K562 (cell line): ENCODE measurements around the gene ATG13. TPM values are rescaled to one million over a fixed set of nuclear protein-coding genes. Genes with fewer than 3 reads are reported as not detected.

ENCODE experiments used
- ATAC-seq: fragments of 200-7000 bp; cut with Tn5 transposase; 3 replicates; pipeline ENCODE4 v1.9.1; 2020; ENCODE audit warnings: moderate library complexity
- BruUV-seq: library from RNA; stranded (reverse); fragments of 400-500 nt; replicated peaks from 2 replicates; lab custom pipeline; 2021; lab: Mats Ljungman, UMichigan
- CTCF ChIA-PET: fragments of 300-600 bp; formaldehyde crosslinking; extraction: SDS; loops from one replicate; lab custom pipeline; 2021; ENCODE audit warnings: low intra/inter-chr PET ratio; lab: Yijun Ruan, JAX
- POLR2A ChIA-PET: fragments of 300-600, 350-650 bp; sonication (Branson Sonifier 250); formaldehyde crosslinking; extraction: SDS; loops from one replicate; lab custom pipeline; 2021; ENCODE audit warnings: antibody characterized with exemption, inconsistent platforms; lab: Yijun Ruan, JAX
- DNase-seq, 4 experiments: peaks; one replicate each; pipeline versions ENCODE4 v3.0.0 to v3.0.0-alpha.2; 2011 to 2018; ENCODE audit warnings: low spot score in 3 of 4, mixed read lengths in 3 of 4; ENCODE audit errors: extremely low read depth in 1 of 4
- FAIRE-seq: peaks from 2 replicates; lab custom pipeline; 2011; peaks lifted over from hg19 to GRCh38; lab: Jason Lieb, UNC
- H2AFZ ChIP-seq: 2 replicates; pipeline ENCODE4 v1.6.0; 2011; ENCODE audit warnings: low read depth, low read length, control low read depth, inconsistent platforms
- H3K27ac ChIP-seq: fragments of 200-600 bp; 3 replicates; pipeline ENCODE4 v1.8.0; 2011; ENCODE audit warnings: low read depth, mild to moderate bottlenecking, control low read depth, inconsistent platforms, low read length, moderate library complexity, mixed read lengths; ENCODE audit errors: extremely low read depth
- H3K27me3 ChIP-seq, 2 experiments: fragments of 300-600 bp in 1 of 2; 2 replicates in 1 of 2; 3 replicates in 1 of 2; pipeline versions ENCODE4 v1.6.0 to v1.8.0; 2011; ENCODE audit warnings: inconsistent platforms in 2 of 2, low read length in 2 of 2, mild to moderate bottlenecking in 1 of 2, mixed read lengths in 1 of 2, moderate library complexity in 1 of 2; ENCODE audit not compliant: control insufficient read depth in 2 of 2, insufficient read depth in 2 of 2
- H3K36me3 ChIP-seq: fragments of 300-600 bp; 3 replicates; pipeline ENCODE4 v1.8.0; 2011; ENCODE audit warnings: mild to moderate bottlenecking, low read length, inconsistent platforms; ENCODE audit not compliant: control insufficient read depth, insufficient read depth
- H3K4me1 ChIP-seq, 2 experiments: fragments of 200-600 bp in 1 of 2; replicated peaks in 1 of 2; 2 replicates in 1 of 2; 3 replicates in 1 of 2; pipeline versions ENCODE4 v1.5.1 to v1.8.0; 2011; ENCODE audit warnings: inconsistent platforms in 2 of 2, low read length in 2 of 2, mild to moderate bottlenecking in 1 of 2, mixed read lengths in 1 of 2, moderate library complexity in 1 of 2; ENCODE audit not compliant: control insufficient read depth in 2 of 2, insufficient read depth in 2 of 2
- H3K4me2 ChIP-seq: 2 replicates; pipeline ENCODE4 v1.6.1; 2011; ENCODE audit warnings: low read length, control low read depth, inconsistent platforms, mixed read lengths; ENCODE audit not compliant: insufficient read depth
- H3K4me3 ChIP-seq: fragments of 200-600 bp; sonication (generic), shearing (Covaris generic); 2 replicates; pipeline ENCODE4 v1.5.1; 2016; ENCODE audit warnings: control low read depth, inconsistent platforms
- H3K79me2 ChIP-seq: fragments of 200-600 bp; 3 replicates; pipeline ENCODE4 v1.8.0; 2011; ENCODE audit warnings: low read length, inconsistent platforms; ENCODE audit not compliant: control insufficient read depth, insufficient read depth
- H3K9ac ChIP-seq, 2 experiments: 2 replicates each; pipeline versions ENCODE4 v1.6.0 to v1.6.1; 2011; ENCODE audit warnings: low read depth in 2 of 2, low read length in 2 of 2, control low read depth in 1 of 2, inconsistent platforms in 1 of 2, mild to moderate bottlenecking in 1 of 2, mixed read lengths in 1 of 2; ENCODE audit not compliant: insufficient read depth in 1 of 2
- H3K9me1 ChIP-seq: one replicate; pipeline ENCODE4 v1.6.0; 2011; ENCODE audit warnings: inconsistent platforms, mild to moderate bottlenecking, low read length, moderate library complexity; ENCODE audit not compliant: control insufficient read depth, insufficient read depth
- H3K9me3 ChIP-seq: replicated peaks from 2 replicates; pipeline ENCODE4 v1.5.1; 2011; ENCODE audit warnings: low read depth, low read length, inconsistent platforms; ENCODE audit not compliant: control insufficient read depth, insufficient read depth
- H4K20me1 ChIP-seq: replicated peaks from 2 replicates; pipeline ENCODE4 v1.6.1; 2011; ENCODE audit warnings: low read length, inconsistent platforms, mixed read lengths; ENCODE audit not compliant: control insufficient read depth, insufficient read depth
- ARID3A ChIP-seq: IDR thresholded peaks from 2 replicates; pipeline ENCODE4 v1.6.1; 2012; ENCODE audit warnings: low read depth, low read length, improper control_type of control experiment, borderline replicate concordance
- ATF1 ChIP-seq, 2 experiments: fragments of 450-650 bp in 1 of 2; IDR thresholded peaks; 2 replicates each; pipeline ENCODE4 v1.6.1; 2016; ENCODE audit warnings: missing compliant biosample characterization in 1 of 2, missing genetic modification characterization in 1 of 2
- GTF2A2 ChIP-seq: IDR thresholded peaks from 2 replicates; pipeline ENCODE4 v1.6.1; 2016; ENCODE audit warnings: mild to moderate bottlenecking, missing genetic modification characterization, missing compliant biosample characterization
- GTF3C2 ChIP-seq: IDR thresholded peaks from 3 replicates; pipeline ENCODE4 v1.6.1; 2011; ENCODE audit warnings: borderline replicate concordance, mild to moderate bottlenecking, moderate library complexity; ENCODE audit not compliant: insufficient read length; ENCODE audit errors: extremely low read depth
- KLF1 ChIP-seq: fragments of 450-650 bp; IDR thresholded peaks from 2 replicates; pipeline ENCODE4 v1.6.1; 2016; ENCODE audit warnings: missing genetic modification characterization, missing compliant biosample characterization
- MAFF ChIP-seq: IDR thresholded peaks from 2 replicates; pipeline ENCODE4 v1.6.1; 2012; ENCODE audit warnings: low read length, improper control_type of control experiment
- NRF1 ChIP-seq, 2 experiments: fragments of 450-650 bp; IDR thresholded peaks in 1 of 2; conservative IDR thresholded peaks in 1 of 2; 2 replicates each; pipeline ENCODE4 v1.6.1; 2014; ENCODE audit warnings: mild to moderate bottlenecking in 2 of 2
- SAFB2 ChIP-seq: fragments of 200-400 bp; formaldehyde crosslinking; IDR thresholded peaks from 2 replicates; pipeline ENCODE4 v1.6.1; 2018; ENCODE audit warnings: borderline replicate concordance, low read length, low read depth, moderate library complexity; ENCODE audit not compliant: severe bottlenecking
- TAL1 ChIP-seq: fragments of 450-650 bp; IDR thresholded peaks from 2 replicates; pipeline ENCODE4 v1.6.1; 2016; ENCODE audit warnings: mild to moderate bottlenecking
- ZNF134 ChIP-seq: fragments of 250-450 bp; sonication (Bioruptor Pico); conservative IDR thresholded peaks from 2 replicates; pipeline ENCODE4 v1.4.0; 2020
- WGBS: fragments of 100-300 bp; shearing (Covaris generic); methylation state at CpG from one replicate; pipeline ENCODE4 v1.1.6; 2016; ENCODE audit warnings: low coverage, mixed read lengths; ENCODE audit not compliant: insufficient coverage; ENCODE audit errors: missing lambda C conversion rate; 5-methylcytosine and 5-hydroxymethylcytosine counted together
- in situ Hi-C: fragments of 300-500 bp; cut with MboI; formaldehyde crosslinking; loops from 4 replicates; pipeline ENCODE4 v1.15.0; 2018; ENCODE audit warnings: inconsistent platforms, mixed read lengths
- intact Hi-C: fragments of 100-400 bp; cut with micrococcal nuclease; formaldehyde crosslinking; loops from 2 replicates; pipeline ENCODE4 v1.14.2; 2022
- polyA plus RNA-seq, 8 experiments: library from polyadenylated mRNA; depleted of rRNA in 4 of 8; stranded (reverse) in 5 of 8; unstranded in 3 of 8; fragments of >200 nt; fragmentation: Nextera tagmentation in 2 of 8; fragmentation: Illumina TruSeq in 1 of 8; extraction: Ambion mirVana in 2 of 8; extraction: Trizol in 1 of 8; gene quantifications; 2 replicates each; pipeline versions ENCODE4 v1.2.1 to v1.2.3, GENCODE V29; 2011 to 2014; ENCODE audit warnings: inconsistent platforms in 1 of 8, missing spikeins in 1 of 8
- total RNA-seq, 7 experiments: library from RNA; depleted of rRNA in 6 of 7; stranded (reverse); fragments of >200 nt in 6 of 7; fragmentation: Illumina TruSeq in 2 of 7; extraction: Trizol in 2 of 7; gene quantifications; 2 replicates each; pipeline versions ENCODE4 v1.2.1 to v1.2.3, GENCODE V29; 2011 to 2021; ENCODE audit warnings: low replicate concordance in 1 of 7

ATG13 gene
- total and polyA plus RNA-seq, 9 of the 15 experiments (the other 6 are each of a cell fraction or from before 2014, with no cell fraction given) = 13.1 to 61.5 (median 36.5) TPM

DNA sequence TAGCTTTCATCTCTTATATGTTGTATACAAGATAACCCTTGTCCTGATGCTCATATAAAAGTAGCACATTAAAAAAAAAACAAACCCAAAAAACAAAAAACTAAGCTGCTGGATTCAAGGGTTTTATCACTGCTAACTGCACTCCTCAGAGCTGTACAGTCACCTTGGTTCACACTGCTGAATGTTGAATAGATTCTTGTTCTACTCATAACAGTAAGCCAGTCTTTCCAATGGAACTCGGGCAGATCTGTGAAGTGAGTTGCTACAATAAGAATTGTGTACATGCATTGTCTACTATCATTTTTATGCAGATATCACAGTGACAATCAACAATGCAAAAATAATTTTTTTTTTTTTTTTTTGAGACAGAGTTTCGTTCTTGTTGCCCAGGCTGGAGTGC lies 5.0 kb upstream of the ATG13 start:
- peak overlapping the region; percentile 59 for H3K4me2 ChIP-seq
- ChIA-PET POLR2A (interaction anchor here (0.5 to 3.7 kb wide), 7 partner anchors 9 to 129 kb away, joined by 3 to 21 read pairs (median 4); partner anchors contain the start of gene AMBRA1), CTCF (no interaction called here)
- H2AFZ ChIP-seq = no peak overlapping the region
- ATAC-seq = peak; percentile 8; the same call in 1 of the 3 replicates
- no peaks in the 10 kb centered on the region for H4K20me1 ChIP-seq
- H3K27me3 ChIP-seq = no peaks in the 10 kb centered on the region
- H3K4me1 ChIP-seq = peaks cover 25 to 27% of the 10 kb centered on the region in 2 experiments; a peak in 4 of 5 replicates
- no peak for FAIRE-seq
- TF ChIP-seq NRF1 (conservative IDR thresholded peaks at IDR 0.05 in 1 of 2, IDR thresholded peaks at IDR 0.05 in 1 of 2) (peak in 1 of 2 experiments; percentile 47), ZNF134 (no peak), KLF1 (tag) (0 out of 2 replicates have a peak, but pooled peaks have one; percentile 9)
- TF ChIP-seq, all 486 proteins: peak for 2
- in situ Hi-C loops (no loop called here), intact Hi-C loops (no loop called here)
- no peak for DNase-seq
- Histone ChIP-seq H3K9me3 (no peaks in the 10 kb centered on the region), H3K9ac (no peak overlapping the region), H3K27ac (peak overlapping the region; percentile 21; the same call in 1 of the 3 replicates), H3K9me1 (no peaks in the 10 kb centered on the region), H3K36me3 (no peaks in the 10 kb centered on the region), H3K79me2 (peaks cover 26% of the 10 kb centered on the region; the same call in 2 of the 3 replicates), H3K4me3 (no peak overlapping the region)
- WGBS = 23% methylated on average over 2 of the region's 2 CpGs
- no TSS peak for BruUV-seq

DNA sequence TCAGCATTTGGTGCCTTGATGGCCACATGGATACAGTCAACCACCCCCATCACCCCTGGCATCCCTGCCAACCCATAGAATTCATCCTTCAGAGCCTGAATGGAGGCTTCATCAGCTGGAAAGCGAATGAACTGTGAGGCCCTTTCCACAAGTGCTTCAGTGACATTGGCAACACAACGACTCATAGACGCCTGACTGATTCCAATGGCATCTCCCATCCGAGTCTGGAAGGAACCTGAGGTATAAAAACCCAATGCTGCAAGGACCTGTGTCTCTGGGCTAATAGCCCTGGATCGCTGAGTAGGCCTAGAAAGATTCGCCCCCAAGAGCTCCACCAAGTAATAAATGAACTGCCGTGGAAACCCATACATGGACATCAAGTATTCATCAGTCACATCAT lies 1.6 kb upstream of the ATG13 start:
- Histone ChIP-seq H3K36me3 (peaks cover 7% of the 10 kb centered on the region; the same call in 2 of the 3 replicates), H3K9me1 (no peaks in the 10 kb centered on the region), H3K4me3 (0 out of 2 replicates have a peak overlapping the region, but pooled peaks have one; percentile 1), H2AFZ (0 out of 2 replicates have a peak overlapping the region, but pooled peaks have one; percentile 21), H3K27me3 (no peaks in the 10 kb centered on the region), H3K79me2 (peaks cover 51% of the 10 kb centered on the region), H3K4me2 (peak overlapping the region; percentile 99), H3K9ac (peak overlapping the region; percentile 60 to 100; a peak in 3 of 4 replicates), H3K4me1 (peaks cover 27 to 28% of the 10 kb centered on the region in 2 experiments; a peak in 4 of 5 replicates), H3K9me3 (no peaks in the 10 kb centered on the region), H4K20me1 (no peaks in the 10 kb centered on the region), H3K27ac (peak overlapping the region; percentile 100; the same call in 2 of the 3 replicates)
- intact Hi-C loops = loop anchor here (2.0 to 5.0 kb wide), 4 partner anchors 19 to 228 kb away; no protein-coding TSS in a partner anchor
- POLR2A ChIA-PET = interaction anchor here (0.6 to 2.2 kb wide), 10 partner anchors 12 to 1124 kb away, joined by 3 to 13 read pairs (median 3); partner anchors contain the start of gene AMBRA1
- no TSS peak for BruUV-seq
- no peak for FAIRE-seq
- WGBS = 52% methylated on average over 7 of the region's 7 CpGs
- no peak for ATAC-seq
- peak in 1 of 4 experiments; percentile 29 for DNase-seq
- CTCF ChIA-PET = interaction anchor here (1.0 kb wide), 1 partner anchor 282 kb away, joined by 6 read pairs; no protein-coding TSS in a partner anchor
- in situ Hi-C loops = no loop called here
- TF ChIP-seq ARID3A = no peak
- no peak for TF ChIP-seq MAFF
- no peak for TF ChIP-seq TAL1
- no peak for TF ChIP-seq GTF2A2 (tag)
- TF ChIP-seq SAFB2 = no peak
- TF ChIP-seq GTF3C2 = no peak
- TF ChIP-seq ATF1 (CRISPR knock-in tag; IDR thresholded peaks at IDR 0.05) = no peak
- no peak for TF ChIP-seq ATF1 (tag; IDR thresholded peaks at IDR 0.05)
